WTC11 (cell line): ENCODE measurements around the gene KPNA4. TPM values are rescaled to one million over a fixed set of nuclear protein-coding genes. Genes with fewer than 3 reads are reported as not detected.

ENCODE experiments used
- ATAC-seq: fragments of 200-7000 bp; cut with Tn5 transposase; 2 replicates; pipeline ENCODE4 v1.10.0; 2021; ENCODE audit warnings: mild to moderate bottlenecking, moderate library complexity
- CTCF ChIA-PET: fragments of 300-600 bp; sonication (Branson Sonifier 250); formaldehyde crosslinking; loops from one replicate; lab custom pipeline; 2021; ENCODE audit warnings: antibody characterized with exemption; lab: Charles Lee
- POLR2A ChIA-PET: fragments of 350-600 bp; sonication (Branson Sonifier 250); formaldehyde crosslinking; loops from one replicate; lab custom pipeline; 2021; ENCODE audit warnings: antibody characterized with exemption; lab: Charles Lee
- DNase-seq: peaks from one replicate; pipeline ENCODE4 v3.0.0; 2021; ENCODE audit warnings: low spot score
- H3K27ac Mint-ChIP-seq: 2 replicates; pipeline ENCODE4 v1.8.0; 2021; ENCODE audit warnings: mixed read lengths
- H3K27me3 Mint-ChIP-seq: 2 replicates; pipeline ENCODE4 v1.8.0; 2021; ENCODE audit warnings: low read depth, mild to moderate bottlenecking, moderate library complexity, mixed read lengths
- H3K36me3 Mint-ChIP-seq: 2 replicates; pipeline ENCODE4 v1.8.0; 2021; ENCODE audit warnings: mixed read lengths
- H3K4me1 Mint-ChIP-seq: 2 replicates; pipeline ENCODE4 v1.8.0; 2022; ENCODE audit warnings: mixed read lengths
- H3K4me3 Mint-ChIP-seq: 2 replicates; pipeline ENCODE4 v1.8.0; 2021; ENCODE audit warnings: mild to moderate bottlenecking, moderate library complexity, mixed read lengths
- H3K9me3 Mint-ChIP-seq: 2 replicates; pipeline ENCODE4 v1.8.0; 2021; ENCODE audit warnings: mixed read lengths
- AFF4 ChIP-seq: sonication (generic); formaldehyde crosslinking; IDR thresholded peaks from 2 replicates; pipeline ENCODE4 v1.8.1; 2023; ENCODE audit warnings: mild to moderate bottlenecking, missing genetic modification reagents, borderline replicate concordance
- ATF2 ChIP-seq: sonication (generic); formaldehyde crosslinking; IDR thresholded peaks from 2 replicates; pipeline ENCODE4 v1.8.1; 2022; ENCODE audit warnings: low read depth, missing genetic modification reagents, borderline replicate concordance
- CREB1 ChIP-seq: sonication (generic); formaldehyde crosslinking; IDR thresholded peaks from 2 replicates; pipeline ENCODE4 v1.8.0; 2023; ENCODE audit warnings: mild to moderate bottlenecking, missing genetic modification reagents
- E2F5 ChIP-seq: sonication (generic); formaldehyde crosslinking; IDR thresholded peaks from 2 replicates; pipeline ENCODE4 v1.8.1; 2022; ENCODE audit warnings: mild to moderate bottlenecking, moderate library complexity, missing genetic modification reagents
- FOXJ3 ChIP-seq: sonication (generic); formaldehyde crosslinking; IDR thresholded peaks from 2 replicates; pipeline ENCODE4 v1.9.0; 2021; ENCODE audit warnings: missing genetic modification reagents, mild to moderate bottlenecking, borderline replicate concordance
- HMGA2 ChIP-seq: fragments of 250-450 bp; sonication (Bioruptor Pico); IDR thresholded peaks from 2 replicates; pipeline ENCODE4 v1.4.0; 2021; ENCODE audit warnings: mild to moderate bottlenecking, moderate library complexity
- JUN ChIP-seq: sonication (generic); formaldehyde crosslinking; IDR thresholded peaks from 2 replicates; pipeline ENCODE4 v1.8.0; 2023; ENCODE audit warnings: mild to moderate bottlenecking, missing genetic modification reagents
- NFE2L1 ChIP-seq: sonication (generic); formaldehyde crosslinking; IDR thresholded peaks from 2 replicates; pipeline ENCODE4 v1.8.1; 2023; ENCODE audit warnings: missing genetic modification reagents
- NR2C2 ChIP-seq: sonication (generic); formaldehyde crosslinking; IDR thresholded peaks from 2 replicates; pipeline ENCODE4 v1.8.0; 2022; ENCODE audit warnings: mild to moderate bottlenecking, missing genetic modification reagents
- PREB ChIP-seq: sonication (generic); formaldehyde crosslinking; IDR thresholded peaks from 2 replicates; pipeline ENCODE4 v1.8.1; 2022; ENCODE audit warnings: mild to moderate bottlenecking, missing genetic modification reagents, moderate library complexity, borderline replicate concordance
- PRRX2 ChIP-seq: fragments of 250-450 bp; sonication (Bioruptor Pico); IDR thresholded peaks from 2 replicates; pipeline ENCODE4 v1.8.0; 2021; ENCODE audit warnings: mild to moderate bottlenecking
- SMAD4 ChIP-seq: sonication (generic); formaldehyde crosslinking; IDR thresholded peaks from 2 replicates; pipeline ENCODE4 v1.8.0; 2022; ENCODE audit warnings: mild to moderate bottlenecking, missing genetic modification reagents
- TCF7 ChIP-seq: sonication (generic); formaldehyde crosslinking; IDR thresholded peaks from 2 replicates; pipeline ENCODE4 v1.8.0; 2022; ENCODE audit warnings: mild to moderate bottlenecking, low read depth, missing genetic modification reagents, moderate library complexity
- TEAD4 ChIP-seq: sonication (generic); formaldehyde crosslinking; IDR thresholded peaks from 2 replicates; pipeline ENCODE4 v1.8.0; 2022; ENCODE audit warnings: mild to moderate bottlenecking, missing genetic modification reagents
- USF2 ChIP-seq: sonication (generic); formaldehyde crosslinking; IDR thresholded peaks from 2 replicates; pipeline ENCODE4 v1.8.1; 2023; ENCODE audit warnings: mild to moderate bottlenecking, missing genetic modification reagents, moderate library complexity
- ZBTB43 ChIP-seq: sonication (generic); formaldehyde crosslinking; IDR thresholded peaks from 2 replicates; pipeline ENCODE4 v1.8.1; 2023; ENCODE audit warnings: mild to moderate bottlenecking, missing genetic modification reagents
- ZNF138 ChIP-seq: sonication (generic); formaldehyde crosslinking; conservative IDR thresholded peaks from 2 replicates; pipeline ENCODE4 v1.8.1; 2022; ENCODE audit warnings: mild to moderate bottlenecking, moderate library complexity, missing genetic modification reagents
- ZNF281 ChIP-seq: sonication (generic); formaldehyde crosslinking; IDR thresholded peaks from 2 replicates; pipeline ENCODE4 v1.8.0; 2023; ENCODE audit warnings: mild to moderate bottlenecking, missing genetic modification reagents
- ZNF416 ChIP-seq: fragments of 250-450 bp; sonication (Bioruptor Pico); IDR thresholded peaks from 2 replicates; pipeline ENCODE4 v1.9.0; 2021; ENCODE audit warnings: mild to moderate bottlenecking, inconsistent platforms
- ZNF423 ChIP-seq: fragments of 250-450 bp; sonication (Bioruptor Pico); IDR thresholded peaks from 2 replicates; pipeline ENCODE4 v2.1.2; 2022; ENCODE audit warnings: mild to moderate bottlenecking, moderate library complexity
- total RNA-seq: library from RNA; stranded (reverse); gene quantifications from 3 replicates; pipeline ENCODE4 v1.2.3, GENCODE V29; 2021

The KPNA4 gene
- total RNA-seq, 1 experiment from 2014 or later: 52.2 TPM

- Mint-ChIP-seq H3K4me1 (peaks cover 36% of the 10 kb centered on the region), H3K27me3 (no peaks in the 10 kb centered on the region), H3K36me3 (peaks cover 22% of the 10 kb centered on the region), H3K9me3 (peaks cover 17% of the 10 kb centered on the region), H3K27ac (0 out of 2 replicates have a peak overlapping the region, but pooled peaks have one; percentile 6), H3K4me3 (no peak overlapping the region)
- DNase-seq (no peak), ATAC-seq (no peak)
- ChIA-PET CTCF (interaction anchor here (1.5 kb wide), 1 partner anchor 376 kb away, joined by 3 read pairs; no protein-coding TSS in a partner anchor), POLR2A (no interaction called here)
- TF ChIP-seq TCF7 (CRISPR knock-in tag) (no peak), NR2C2 (CRISPR knock-in tag) (no peak), USF2 (CRISPR knock-in tag) (no peak), CREB1 (CRISPR knock-in tag) (no peak), ZNF416 (CRISPR knock-in tag) (no peak), HMGA2 (CRISPR knock-in tag) (no peak), ZNF423 (CRISPR knock-in tag) (no peak), PREB (CRISPR knock-in tag) (no peak), ATF2 (CRISPR knock-in tag) (no peak), ZBTB43 (CRISPR knock-in tag) (no peak), SMAD4 (CRISPR knock-in tag) (no peak), TEAD4 (no peak), FOXJ3 (CRISPR knock-in tag) (no peak), E2F5 (CRISPR knock-in tag) (no peak), JUN (CRISPR knock-in tag) (no peak)
Measured at GRCh38 chr3:160544844-160545503, 20.4 kb downstream of the KPNA4 start.

GRCh38 chr3:160540551-160540950 is 24.8 kb downstream of the KPNA4 start:
- no peak overlapping the region for H3K4me3 Mint-ChIP-seq
- H3K36me3 Mint-ChIP-seq: no peaks in the 10 kb centered on the region
- DNase-seq (no peak), ATAC-seq (no peak; the same call in 1 of the 2 replicates)
- H3K9me3 Mint-ChIP-seq: no peaks in the 10 kb centered on the region
- ChIA-PET CTCF (no interaction called here), POLR2A (no interaction called here)
- H3K4me1 Mint-ChIP-seq: peaks cover 29% of the 10 kb centered on the region
- no peaks in the 10 kb centered on the region for H3K27me3 Mint-ChIP-seq
- no peak overlapping the region for H3K27ac Mint-ChIP-seq
- TF ChIP-seq AFF4 (CRISPR knock-in tag) (no peak), ZNF138 (no peak), PRRX2 (CRISPR knock-in tag) (no peak), USF2 (CRISPR knock-in tag) (no peak), E2F5 (CRISPR knock-in tag) (no peak), NFE2L1 (CRISPR knock-in tag) (no peak), ZNF281 (CRISPR knock-in tag) (no peak)
